GM12878 (cell line): ENCODE data around the gene VPS54. TPM values are rescaled to one million over a fixed set of nuclear protein-coding genes. Genes with fewer than 3 reads are reported as not detected.

Source experiments
- ATAC-seq: fragments of 200-7000 bp; cut with Tn5 transposase; 3 replicates; pipeline ENCODE4 v1.9.1; 2020; ENCODE audit warnings: mild to moderate bottlenecking, moderate library complexity
- BruUV-seq: library from RNA; stranded (reverse); fragments of 400-500 nt; replicated peaks from 2 replicates; lab custom pipeline; 2021; lab: Mats Ljungman, UMichigan
- CTCF ChIA-PET: fragments of 300-600 bp; sonication (Branson Sonifier 250); formaldehyde crosslinking; extraction: SDS; loops from one replicate; lab custom pipeline; 2021; ENCODE audit warnings: inconsistent platforms; lab: Yijun Ruan, JAX
- POLR2A ChIA-PET: fragments of 350-600 bp; formaldehyde crosslinking; extraction: SDS; loops from one replicate; lab custom pipeline; 2021; ENCODE audit warnings: inconsistent platforms; lab: Charles Lee
- RAD21 ChIA-PET: fragments of 300-600 bp; sonication (Branson Sonifier 250); formaldehyde crosslinking; loops from one replicate; lab custom pipeline; 2023; ENCODE audit warnings: antibody characterized with exemption; ENCODE audit not compliant: unreplicated experiment; lab: Charles Lee
- SMC1A ChIA-PET: fragments of 300-600 bp; sonication (Branson Sonifier 250); formaldehyde crosslinking; loops from one replicate; lab custom pipeline; 2023; ENCODE audit not compliant: unreplicated experiment, uncharacterized antibody; lab: Charles Lee
- DNase-seq: peaks from one replicate; pipeline ENCODE4 v3.0.0-alpha.2; 2011; ENCODE audit warnings: low read depth, low spot score
- FAIRE-seq: peaks from 3 replicates; lab custom pipeline; 2011; peaks lifted over from hg19 to GRCh38; lab: Jason Lieb, UNC
- H2AFZ ChIP-seq: 2 replicates; pipeline ENCODE4 v1.6.0; 2011; ENCODE audit warnings: low read depth, low read length, control low read depth; ENCODE audit not compliant: control insufficient read depth
- H3K27ac ChIP-seq: 2 replicates; pipeline ENCODE4 v1.5.1; 2011; ENCODE audit warnings: control low read depth; ENCODE audit not compliant: control insufficient read depth, insufficient read depth
- H3K27me3 ChIP-seq, 2 experiments: replicated peaks in 1 of 2; 2 replicates each; pipeline versions ENCODE4 v1.6.0 to v1.6.1; 2011; ENCODE audit warnings: low read length in 1 of 2; ENCODE audit not compliant: control insufficient read depth in 2 of 2, insufficient read depth in 2 of 2
- H3K36me3 ChIP-seq, 2 experiments: 2 replicates each; pipeline ENCODE4 v1.5.1; 2011; ENCODE audit warnings: low read length in 1 of 2; ENCODE audit not compliant: control insufficient read depth in 2 of 2, insufficient read depth in 2 of 2
- H3K4me1 ChIP-seq: 2 replicates; pipeline ENCODE4 v1.6.1; 2011; ENCODE audit warnings: mild to moderate bottlenecking, low read length, moderate library complexity, mixed read lengths; ENCODE audit not compliant: control insufficient read depth, insufficient read depth
- H3K4me2 ChIP-seq: 2 replicates; pipeline ENCODE4 v1.6.0; 2011; ENCODE audit warnings: control low read depth; ENCODE audit not compliant: control insufficient read depth, insufficient read depth
- H3K4me3 ChIP-seq: fragments of 200-600 bp; sonication (generic); 2 replicates; pipeline ENCODE4 v1.5.1; 2016
- H3K79me2 ChIP-seq: 2 replicates; pipeline ENCODE4 v1.6.0; 2011; ENCODE audit warnings: low read length; ENCODE audit not compliant: control insufficient read depth, insufficient read depth
- H3K9ac ChIP-seq: 2 replicates; pipeline ENCODE4 v1.8.0; 2011; ENCODE audit warnings: low read length, control low read depth, mixed read lengths; ENCODE audit not compliant: control insufficient read depth, insufficient read depth
- H3K9me3 ChIP-seq: replicated peaks from 3 replicates; pipeline ENCODE4 v1.5.1; 2011; ENCODE audit warnings: mild to moderate bottlenecking, low read length; ENCODE audit not compliant: control insufficient read depth, insufficient read depth
- H4K20me1 ChIP-seq: 2 replicates; pipeline ENCODE4 v1.6.0; 2011; ENCODE audit not compliant: control insufficient read depth, insufficient read depth
- CEBPB ChIP-seq, 2 experiments: fragments of 150-350 bp in 1 of 2; IDR thresholded peaks; 2 replicates each; pipeline ENCODE4 v1.6.1; 2012 to 2014; ENCODE audit warnings: low read depth in 2 of 2, low read length in 2 of 2, borderline replicate concordance in 1 of 2, inconsistent platforms in 1 of 2
- CHD2 ChIP-seq: IDR thresholded peaks from 2 replicates; pipeline ENCODE4 v1.6.1; 2011; ENCODE audit warnings: low read depth, low read length, improper control_type of control experiment, borderline replicate concordance
- FOXK2 ChIP-seq: fragments of 450-650 bp; IDR thresholded peaks from 2 replicates; pipeline ENCODE4 v1.6.1; 2017; ENCODE audit warnings: mild to moderate bottlenecking, moderate library complexity
- IRF4 ChIP-seq: IDR thresholded peaks from 2 replicates; pipeline ENCODE4 v1.6.1; 2011; ENCODE audit warnings: low read depth, low read length
- KDM1A ChIP-seq: fragments of 200-600 bp; sonication (generic); IDR thresholded peaks from 2 replicates; pipeline ENCODE4 v1.6.1; 2016; ENCODE audit warnings: borderline replicate concordance
- MTA3 ChIP-seq: IDR thresholded peaks from 2 replicates; pipeline ENCODE4 v1.6.1; 2012; ENCODE audit warnings: low read length, inconsistent platforms, borderline replicate concordance
- POLR2AphosphoS5 ChIP-seq: IDR thresholded peaks from 2 replicates; pipeline ENCODE4 v1.6.1; 2011; ENCODE audit warnings: mild to moderate bottlenecking, low read length, inconsistent platforms
- POU2F2 ChIP-seq: IDR thresholded peaks from 3 replicates; pipeline ENCODE4 v1.6.1; 2011; ENCODE audit warnings: low read depth, mild to moderate bottlenecking, low read length, borderline replicate concordance
- SRF ChIP-seq, 2 experiments: IDR thresholded peaks; 2 replicates each; pipeline ENCODE4 v1.6.1; 2011; ENCODE audit warnings: low read depth in 2 of 2, low read length in 2 of 2, mild to moderate bottlenecking in 1 of 2, moderate library complexity in 1 of 2
- ZNF24 ChIP-seq: fragments of 450-650 bp; IDR thresholded peaks from 2 replicates; pipeline ENCODE4 v1.6.1; 2017; ENCODE audit warnings: antibody characterized with exemption, mild to moderate bottlenecking
- WGBS: methylation state at CpG from one replicate; pipeline ENCODE4 v1.1.6; 2016; ENCODE audit warnings: low lambda C conversion rate; ENCODE audit not compliant: insufficient replicate concordance, insufficient coverage; ENCODE audit errors: missing lambda C conversion rate; 5-methylcytosine and 5-hydroxymethylcytosine counted together
- in situ Hi-C: fragments of 300-500 bp; cut with MboI; formaldehyde crosslinking; loops from 9 replicates; pipeline ENCODE4 v1.14.3; 2018; ENCODE audit warnings: mixed read lengths
- intact Hi-C: fragments of 100-400 bp; cut with micrococcal nuclease; formaldehyde crosslinking; loops from one replicate; pipeline ENCODE4 v1.14.2; 2022; ENCODE audit not compliant: unreplicated experiment
- polyA plus RNA-seq, 11 experiments: library from polyadenylated mRNA; depleted of rRNA in 4 of 11; unstranded in 6 of 11; stranded (reverse) in 5 of 11; fragments of >200 nt; fragmentation: Nextera tagmentation in 4 of 11; fragmentation: Illumina TruSeq in 1 of 11; extraction: Ambion mirVana in 4 of 11; extraction: Trizol in 1 of 11; gene quantifications; 1 replicate in 1 of 11; 2 replicates in 10 of 11; pipeline versions ENCODE4 v1.2.1 to v1.2.3, GENCODE V29; 2011 to 2016; ENCODE audit warnings: inconsistent platforms in 2 of 11, missing spikeins in 2 of 11, low read depth in 1 of 11
- total RNA-seq, 4 experiments: library from RNA; depleted of rRNA in 3 of 4; stranded (reverse); fragments of >200 nt in 3 of 4; fragmentation: Illumina TruSeq in 1 of 4; extraction: Trizol in 1 of 4; gene quantifications; 2 replicates each; pipeline versions ENCODE4 v1.2.1 to v1.2.3, GENCODE V29; 2013 to 2021
- TF ChIP-seq, protein P1 (sequence below): IDR thresholded peaks from 2 replicates; pipeline ENCODE4 v1.6.1; 2012; ENCODE audit warnings: low read depth, low read length, improper control_type of control experiment
- TF ChIP-seq, protein P2 (sequence below): fragments of 450-650 bp; IDR thresholded peaks from 2 replicates; pipeline ENCODE4 v1.6.1; 2017; ENCODE audit warnings: mild to moderate bottlenecking, moderate library complexity
- TF ChIP-seq, protein P3 (sequence below): fragments of 450-650 bp; IDR thresholded peaks from 2 replicates; pipeline ENCODE4 v1.6.1; 2017; ENCODE audit warnings: low read depth, mild to moderate bottlenecking, moderate library complexity

The VPS54 gene
- total and polyA plus RNA-seq, 10 of the 15 experiments (the other 5 are each of a cell fraction or from before 2014, with no cell fraction given) = 1.6 to 16.2 (median 9.3) TPM

DNA sequence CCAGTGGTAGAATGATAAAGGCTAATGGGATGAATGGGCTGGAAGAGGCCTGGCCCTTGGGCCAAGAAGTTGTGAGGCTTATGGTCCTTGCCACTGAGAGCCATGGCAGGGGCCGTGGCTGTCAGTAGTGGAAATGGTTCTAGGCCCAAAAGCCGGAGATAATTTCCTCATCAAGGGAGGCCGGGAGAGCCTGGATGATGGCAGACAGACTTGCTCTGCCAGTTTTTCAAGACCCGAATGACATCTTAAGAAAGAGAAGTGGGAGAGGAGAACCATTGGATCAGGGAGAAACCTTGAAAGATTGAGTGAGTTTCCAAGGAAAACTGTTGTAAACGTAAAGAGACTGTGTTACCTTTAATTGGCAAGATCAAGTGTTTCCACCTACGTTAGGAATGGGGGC lies 46.3 kb upstream of the VPS54 start:
- H3K36me3 ChIP-seq = no peaks in the 10 kb centered on the region
- in situ Hi-C loops (no loop called here), intact Hi-C loops (no loop called here)
- H3K4me3 ChIP-seq = no peak overlapping the region
- ChIA-PET SMC1A (interaction anchor here (0.7 to 1.3 kb wide), 3 partner anchors 19 to 42 kb away, joined by 3 read pairs; no protein-coding TSS in a partner anchor), CTCF (no interaction called here), RAD21 (interaction anchor here (0.7 kb wide), 1 partner anchor 341 kb away, joined by 4 read pairs; no protein-coding TSS in a partner anchor), POLR2A (no interaction called here)
- no peaks in the 10 kb centered on the region for H3K27me3 ChIP-seq
- H2AFZ ChIP-seq = no peak overlapping the region
- BruUV-seq = no TSS peak
- no peak overlapping the region for H3K27ac ChIP-seq
- TF ChIP-seq POU2F2 (no peak), FOXK2 (no peak), SRF (IDR thresholded peaks at IDR 0.05; ENCODE audit: low read depth in 2 of 2, low read length in 2 of 2) (no peak), POLR2AphosphoS5 (no peak), MTA3 (no peak), ZNF24 (no peak), CHD2 (no peak), CEBPB (IDR thresholded peaks at IDR 0.05; ENCODE audit: borderline replicate concordance in 1 of 2, low read depth in 2 of 2, low read length in 2 of 2) (no peak), IRF4 (no peak), KDM1A (no peak)
- TF ChIP-seq, protein P1, sequence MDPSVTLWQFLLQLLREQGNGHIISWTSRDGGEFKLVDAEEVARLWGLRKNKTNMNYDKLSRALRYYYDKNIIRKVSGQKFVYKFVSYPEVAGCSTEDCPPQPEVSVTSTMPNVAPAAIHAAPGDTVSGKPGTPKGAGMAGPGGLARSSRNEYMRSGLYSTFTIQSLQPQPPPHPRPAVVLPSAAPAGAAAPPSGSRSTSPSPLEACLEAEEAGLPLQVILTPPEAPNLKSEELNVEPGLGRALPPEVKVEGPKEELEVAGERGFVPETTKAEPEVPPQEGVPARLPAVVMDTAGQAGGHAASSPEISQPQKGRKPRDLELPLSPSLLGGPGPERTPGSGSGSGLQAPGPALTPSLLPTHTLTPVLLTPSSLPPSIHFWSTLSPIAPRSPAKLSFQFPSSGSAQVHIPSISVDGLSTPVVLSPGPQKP = no peak
- TF ChIP-seq, protein P2, sequence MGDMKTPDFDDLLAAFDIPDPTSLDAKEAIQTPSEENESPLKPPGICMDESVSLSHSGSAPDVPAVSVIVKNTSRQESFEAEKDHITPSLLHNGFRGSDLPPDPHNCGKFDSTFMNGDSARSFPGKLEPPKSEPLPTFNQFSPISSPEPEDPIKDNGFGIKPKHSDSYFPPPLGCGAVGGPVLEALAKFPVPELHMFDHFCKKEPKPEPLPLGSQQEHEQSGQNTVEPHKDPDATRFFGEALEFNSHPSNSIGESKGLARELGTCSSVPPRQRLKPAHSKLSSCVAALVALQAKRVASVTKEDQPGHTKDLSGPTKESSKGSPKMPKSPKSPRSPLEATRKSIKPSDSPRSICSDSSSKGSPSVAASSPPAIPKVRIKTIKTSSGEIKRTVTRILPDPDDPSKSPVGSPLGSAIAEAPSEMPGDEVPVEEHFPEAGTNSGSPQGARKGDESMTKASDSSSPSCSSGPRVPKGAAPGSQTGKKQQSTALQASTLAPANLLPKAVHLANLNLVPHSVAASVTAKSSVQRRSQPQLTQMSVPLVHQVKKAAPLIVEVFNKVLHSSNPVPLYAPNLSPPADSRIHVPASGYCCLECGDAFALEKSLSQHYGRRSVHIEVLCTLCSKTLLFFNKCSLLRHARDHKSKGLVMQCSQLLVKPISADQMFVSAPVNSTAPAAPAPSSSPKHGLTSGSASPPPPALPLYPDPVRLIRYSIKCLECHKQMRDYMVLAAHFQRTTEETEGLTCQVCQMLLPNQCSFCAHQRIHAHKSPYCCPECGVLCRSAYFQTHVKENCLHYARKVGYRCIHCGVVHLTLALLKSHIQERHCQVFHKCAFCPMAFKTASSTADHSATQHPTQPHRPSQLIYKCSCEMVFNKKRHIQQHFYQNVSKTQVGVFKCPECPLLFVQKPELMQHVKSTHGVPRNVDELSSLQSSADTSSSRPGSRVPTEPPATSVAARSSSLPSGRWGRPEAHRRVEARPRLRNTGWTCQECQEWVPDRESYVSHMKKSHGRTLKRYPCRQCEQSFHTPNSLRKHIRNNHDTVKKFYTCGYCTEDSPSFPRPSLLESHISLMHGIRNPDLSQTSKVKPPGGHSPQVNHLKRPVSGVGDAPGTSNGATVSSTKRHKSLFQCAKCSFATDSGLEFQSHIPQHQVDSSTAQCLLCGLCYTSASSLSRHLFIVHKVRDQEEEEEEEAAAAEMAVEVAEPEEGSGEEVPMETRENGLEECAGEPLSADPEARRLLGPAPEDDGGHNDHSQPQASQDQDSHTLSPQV = no peak
- TF ChIP-seq, protein P3, sequence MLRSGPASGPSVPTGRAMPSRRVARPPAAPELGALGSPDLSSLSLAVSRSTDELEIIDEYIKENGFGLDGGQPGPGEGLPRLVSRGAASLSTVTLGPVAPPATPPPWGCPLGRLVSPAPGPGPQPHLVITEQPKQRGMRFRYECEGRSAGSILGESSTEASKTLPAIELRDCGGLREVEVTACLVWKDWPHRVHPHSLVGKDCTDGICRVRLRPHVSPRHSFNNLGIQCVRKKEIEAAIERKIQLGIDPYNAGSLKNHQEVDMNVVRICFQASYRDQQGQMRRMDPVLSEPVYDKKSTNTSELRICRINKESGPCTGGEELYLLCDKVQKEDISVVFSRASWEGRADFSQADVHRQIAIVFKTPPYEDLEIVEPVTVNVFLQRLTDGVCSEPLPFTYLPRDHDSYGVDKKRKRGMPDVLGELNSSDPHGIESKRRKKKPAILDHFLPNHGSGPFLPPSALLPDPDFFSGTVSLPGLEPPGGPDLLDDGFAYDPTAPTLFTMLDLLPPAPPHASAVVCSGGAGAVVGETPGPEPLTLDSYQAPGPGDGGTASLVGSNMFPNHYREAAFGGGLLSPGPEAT = no peak
- no peaks in the 10 kb centered on the region for H4K20me1 ChIP-seq
- FAIRE-seq = no peak
- H3K9ac ChIP-seq = no peak overlapping the region
- no peak for DNase-seq
- no peaks in the 10 kb centered on the region for H3K9me3 ChIP-seq
- no peak for ATAC-seq
- no peaks in the 10 kb centered on the region for H3K79me2 ChIP-seq
- no peak overlapping the region for H3K4me2 ChIP-seq
- 86% methylated on average over 6 of the region's 6 CpGs for WGBS
- H3K4me1 ChIP-seq = peaks cover 24% of the 10 kb centered on the region; the same call in 1 of the 2 replicates
